ENCODE results near the gene NLK. TPM values are rescaled to one million over a fixed set of nuclear protein-coding genes. Genes with fewer than 3 reads are reported as not detected.

NLK gene
- total RNA-seq = 14.3 and 20.9 TPM in 2 replicates

GRCh38 chr17:28042657-28042720, at the start of gene NLK:
Gene NLK (plus strand): TSS chr17:28042677. CDS start chr17:28042874, 197 bp downstream.

Other genes starting within 250 kb of the NLK start
- 0.15 and 0.23 TPM in 2 replicates for gene NOS2, start 242.1 kb upstream of the NLK start, total RNA-seq
- gene LYRM9, start 149.3 kb upstream of the NLK start, total RNA-seq = 4.1 and 5.5 TPM in 2 replicates